ENCODE measurements around the gene EDIL3.
A peak's percentile ranks its signal among the peaks of the same experiment; 100 is the strongest.

Gene EDIL3, protein sequence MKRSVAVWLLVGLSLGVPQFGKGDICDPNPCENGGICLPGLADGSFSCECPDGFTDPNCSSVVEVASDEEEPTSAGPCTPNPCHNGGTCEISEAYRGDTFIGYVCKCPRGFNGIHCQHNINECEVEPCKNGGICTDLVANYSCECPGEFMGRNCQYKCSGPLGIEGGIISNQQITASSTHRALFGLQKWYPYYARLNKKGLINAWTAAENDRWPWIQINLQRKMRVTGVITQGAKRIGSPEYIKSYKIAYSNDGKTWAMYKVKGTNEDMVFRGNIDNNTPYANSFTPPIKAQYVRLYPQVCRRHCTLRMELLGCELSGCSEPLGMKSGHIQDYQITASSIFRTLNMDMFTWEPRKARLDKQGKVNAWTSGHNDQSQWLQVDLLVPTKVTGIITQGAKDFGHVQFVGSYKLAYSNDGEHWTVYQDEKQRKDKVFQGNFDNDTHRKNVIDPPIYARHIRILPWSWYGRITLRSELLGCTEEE

DNA sequence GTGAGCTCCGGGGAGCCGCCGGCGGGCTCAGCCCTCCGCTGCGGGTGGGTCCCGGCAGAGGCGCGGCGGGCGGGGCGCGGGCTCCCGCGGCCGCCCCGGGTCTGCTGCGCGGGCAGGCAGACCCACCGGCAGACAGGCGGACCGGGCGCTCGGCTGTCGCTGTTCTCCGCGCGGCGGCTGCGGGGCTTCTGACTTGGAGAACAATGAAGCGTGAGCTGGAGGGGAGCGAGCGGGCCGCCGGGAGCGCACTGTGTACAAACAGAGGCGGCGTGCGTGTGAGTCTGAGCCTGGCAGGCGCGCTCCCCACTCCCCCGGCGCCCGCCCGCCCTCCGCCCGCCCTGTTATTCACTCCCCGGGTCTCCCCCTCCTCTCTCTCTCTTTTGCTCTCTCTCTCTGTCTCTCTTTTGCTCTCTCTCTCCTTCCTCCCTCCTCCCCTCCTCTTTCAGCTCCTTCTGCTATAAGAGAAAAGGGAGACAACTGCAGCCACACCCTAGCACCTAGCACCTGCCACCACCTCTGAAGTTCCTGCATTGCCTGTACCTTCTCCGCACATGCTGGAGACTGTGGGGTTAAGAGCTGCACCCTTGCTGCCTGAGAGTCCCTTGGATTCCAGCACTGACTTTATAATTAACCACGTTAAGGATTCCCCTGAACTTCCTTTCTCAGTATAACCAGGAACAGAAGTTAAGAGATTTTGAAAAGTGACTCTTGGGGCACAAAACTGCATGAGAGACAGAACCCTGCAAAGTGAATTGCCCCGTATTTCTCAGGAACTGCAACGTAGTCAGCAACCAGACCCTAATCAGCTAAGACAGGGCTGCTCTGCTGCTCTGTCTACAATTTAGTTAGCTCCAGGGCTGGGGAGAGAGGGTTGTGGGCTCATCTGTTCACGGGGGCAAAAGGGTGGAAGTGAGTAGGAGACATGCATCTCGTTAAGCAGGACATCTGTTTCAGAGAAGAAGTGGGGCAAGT is at the start of gene EDIL3:
Gene EDIL3, minus strand, starts transcription at position 277 of the 972 bp plus-strand sequence. CDS start 506 bp downstream, outside the sequence.
- FAIRE-seq, result no peak

DNA sequence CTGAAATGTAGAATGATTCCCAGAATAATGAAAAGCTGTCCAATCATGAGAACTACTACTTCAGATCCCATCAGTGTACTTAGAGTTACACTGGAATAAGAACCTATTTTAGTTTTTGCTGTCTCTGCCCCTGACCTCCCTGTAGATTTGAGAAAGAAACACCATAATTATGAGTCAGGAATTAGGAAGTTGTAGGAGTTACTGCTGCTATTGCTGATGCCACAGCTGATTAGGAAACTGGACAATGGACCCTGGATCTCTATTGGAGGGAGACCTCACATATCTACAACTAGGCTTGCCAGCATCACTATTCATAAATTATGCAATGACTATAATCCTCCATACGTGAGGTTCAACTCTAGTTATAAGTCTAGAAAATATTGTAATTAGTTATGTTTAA is 48.8 kb upstream of the EDIL3 start:
- FAIRE-seq, result no peak

DNA sequence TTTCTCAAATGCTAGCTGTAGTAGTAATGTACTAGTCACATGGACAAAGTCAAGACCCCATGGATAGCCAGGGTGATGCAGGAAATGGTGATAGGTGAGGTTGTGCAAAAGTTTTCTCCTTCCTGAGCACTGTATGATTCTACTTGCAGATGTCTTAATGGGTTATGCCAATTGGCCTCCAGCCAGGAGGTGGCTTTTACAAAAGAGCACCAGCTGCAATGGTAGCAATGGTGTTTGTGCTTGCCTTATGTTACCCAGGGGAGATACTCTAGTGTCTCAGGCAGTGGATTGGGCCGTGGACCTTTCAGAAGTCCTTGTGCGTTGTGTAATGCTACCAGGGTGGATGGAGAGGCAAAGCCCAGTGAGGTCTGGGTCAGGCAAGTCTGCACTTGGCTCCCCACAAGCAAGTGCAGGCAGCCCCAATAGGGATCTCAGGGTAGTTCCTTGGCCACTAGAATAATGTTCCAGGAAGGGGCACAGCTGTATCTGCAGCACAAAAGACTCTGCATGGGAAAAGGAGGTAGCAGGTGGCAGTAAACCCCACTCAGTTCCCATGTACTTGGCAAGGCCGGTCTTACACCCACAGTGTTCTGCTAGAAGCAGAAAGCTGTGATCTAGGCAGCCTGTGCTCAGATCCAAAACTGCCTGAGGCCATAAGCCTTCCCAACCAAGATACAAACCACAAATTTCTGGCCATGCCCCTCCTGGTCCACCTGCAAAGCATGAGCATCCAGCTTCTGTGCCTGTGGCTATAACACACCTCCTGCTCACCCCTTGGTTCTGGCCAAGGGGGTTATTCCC is 46.4 kb upstream of the EDIL3 start:
- FAIRE-seq, result no peak

DNA sequence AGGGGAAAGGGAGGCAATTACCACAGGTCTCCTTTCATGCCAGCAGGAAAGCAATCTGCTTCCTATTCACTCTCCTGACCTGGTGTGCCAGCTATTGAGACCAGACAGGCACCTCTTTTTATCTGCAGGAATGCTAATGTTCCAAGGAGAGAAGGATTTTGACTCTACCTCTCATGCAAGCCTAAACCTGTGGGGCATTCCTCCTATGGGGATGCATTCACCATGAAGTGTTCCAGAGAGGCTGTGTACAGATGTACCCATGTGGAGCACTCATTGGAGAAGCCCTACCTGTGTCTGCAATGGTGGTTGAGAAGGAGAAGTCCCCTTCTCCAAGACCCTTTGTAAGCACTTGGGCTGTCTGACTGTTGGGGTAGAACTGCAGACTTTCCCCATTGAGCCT is 45.4 kb upstream of the EDIL3 start:
- no peak for FAIRE-seq

DNA sequence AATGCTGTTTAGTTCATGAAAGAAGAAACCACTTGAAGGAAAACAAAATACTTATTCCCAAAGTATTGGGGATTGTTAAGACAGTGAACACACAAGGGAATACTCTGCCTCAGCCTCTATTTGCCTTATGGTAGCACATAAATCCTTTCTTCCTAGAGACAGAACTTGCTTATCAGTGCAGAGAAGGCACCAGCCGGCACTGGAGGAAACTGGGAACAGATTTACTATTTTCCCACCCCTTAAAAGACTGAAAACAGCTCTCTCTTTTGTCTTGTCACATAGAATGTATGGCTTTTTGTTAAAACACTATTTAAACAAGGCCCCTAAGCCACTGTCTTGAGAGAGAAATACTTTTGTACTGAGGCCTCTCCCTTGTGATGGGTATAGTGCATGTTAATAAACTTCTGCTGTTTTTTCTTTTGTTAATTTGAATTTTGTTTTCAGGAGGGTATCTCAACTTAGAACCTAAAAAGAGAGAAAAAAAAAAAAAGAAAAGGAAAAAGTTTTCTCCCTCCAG is 40.7 kb upstream of the EDIL3 start:
- no peak for FAIRE-seq

DNA sequence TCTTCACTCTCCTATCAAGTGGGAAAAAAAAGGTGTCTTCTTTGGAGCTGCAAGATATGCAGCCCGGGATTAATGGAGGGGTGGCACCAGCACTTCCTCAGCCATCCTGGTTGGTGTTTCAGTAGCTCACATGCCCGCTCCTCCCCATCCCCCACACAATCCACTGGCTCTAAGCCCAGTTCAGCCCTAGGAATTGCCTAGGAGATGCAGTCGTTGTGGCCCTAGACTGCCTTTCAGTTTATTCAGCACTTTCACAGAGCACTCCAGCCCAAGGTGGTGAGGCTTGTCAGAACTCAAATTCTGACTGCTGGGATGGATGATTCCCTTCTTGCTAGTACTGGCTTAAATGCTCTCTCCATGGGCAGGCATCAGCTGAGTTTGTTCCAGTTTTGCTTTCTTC is 35.1 kb upstream of the EDIL3 start:
- FAIRE-seq, result no peak

DNA sequence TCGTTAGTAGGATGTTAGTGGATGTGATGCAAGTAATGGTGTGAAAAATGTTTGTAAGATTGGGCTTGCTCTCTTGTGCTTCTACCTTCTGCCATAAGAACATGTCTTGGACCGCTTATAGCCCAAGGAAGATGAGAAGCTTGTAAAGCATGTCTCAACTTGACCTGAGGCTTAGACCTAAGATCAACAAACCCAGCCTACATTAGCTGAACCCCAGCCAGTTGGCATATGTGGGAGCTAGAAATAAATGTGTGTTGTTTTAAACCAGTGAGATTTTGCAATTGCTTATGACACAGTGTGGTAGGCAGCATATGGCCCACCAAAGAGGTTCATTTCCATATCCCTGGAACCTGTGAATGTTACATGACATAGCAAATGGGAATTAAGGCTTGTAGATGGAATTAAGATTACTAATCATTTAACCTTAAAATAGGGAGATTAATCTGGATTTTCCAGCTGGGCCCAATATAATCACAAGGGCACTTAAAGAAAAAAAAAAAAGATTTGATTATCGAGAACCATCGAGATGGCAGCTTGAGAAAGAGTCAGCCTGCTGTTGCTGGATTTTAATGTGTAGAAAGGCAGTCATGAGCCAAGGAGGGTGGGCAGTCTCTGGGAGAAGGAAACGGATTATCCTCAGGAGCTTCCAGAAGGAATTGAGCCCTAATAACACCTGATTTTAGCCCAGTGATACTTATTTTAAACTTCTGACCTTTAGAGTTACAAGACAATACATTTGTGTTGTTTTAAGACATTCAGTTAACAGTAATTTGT is 27.3 kb upstream of the EDIL3 start:
- no peak for FAIRE-seq

DNA sequence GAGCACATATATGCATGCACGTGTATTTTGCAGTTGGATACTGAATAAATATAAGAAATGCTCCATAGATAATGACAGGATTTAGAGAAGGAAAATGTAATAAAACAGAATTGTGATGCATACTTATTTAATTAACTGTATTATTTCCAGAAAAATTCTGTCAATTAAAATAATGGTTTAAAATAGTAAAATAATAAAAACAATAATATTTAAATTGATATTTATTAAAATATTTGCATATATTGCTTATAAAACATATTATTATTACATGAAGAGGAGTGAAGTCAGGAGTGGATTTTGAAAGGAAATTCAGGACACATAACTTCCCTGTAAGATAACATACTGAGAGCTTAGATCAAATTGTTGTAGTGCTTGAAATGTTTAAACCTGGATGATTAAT is 21.4 kb upstream of the EDIL3 start:
- no peak for FAIRE-seq

DNA sequence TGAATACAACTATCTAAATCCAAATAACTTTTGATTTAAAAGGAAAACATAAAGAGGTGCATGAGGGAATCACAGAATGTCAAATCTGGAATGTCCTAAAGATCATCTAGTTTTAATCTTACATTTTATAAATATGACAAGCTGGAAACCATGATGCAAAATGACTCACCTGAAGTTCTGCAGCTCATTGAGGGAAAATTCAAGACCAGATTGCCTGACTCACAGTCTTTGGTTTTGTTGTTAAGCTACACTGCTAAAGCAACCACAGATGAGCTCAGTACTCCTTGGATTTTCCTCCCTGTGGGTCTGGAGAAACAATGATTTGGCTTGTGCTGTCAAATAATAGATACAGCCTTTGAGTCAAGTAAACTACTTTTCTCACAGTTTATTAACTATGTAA is 19.1 kb upstream of the EDIL3 start:
- FAIRE-seq, result no peak

DNA sequence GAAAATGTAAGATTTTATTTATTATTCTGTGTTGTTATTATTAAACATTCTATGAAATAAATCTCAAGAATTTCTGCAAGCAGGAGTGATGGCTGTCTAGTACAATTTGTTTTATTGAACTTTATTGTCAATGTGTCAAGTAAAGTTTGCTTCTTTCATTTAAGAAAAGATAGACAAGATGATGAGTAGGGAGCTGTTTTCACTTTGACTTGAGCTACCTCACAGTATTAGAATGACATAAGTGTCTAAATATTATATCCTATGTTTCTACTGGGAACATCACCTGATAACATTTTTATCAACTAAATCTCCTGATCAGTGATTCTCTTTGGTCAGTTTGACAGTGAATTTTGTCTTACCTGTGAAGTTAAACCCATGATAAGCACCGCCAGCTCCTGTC is 12.7 kb upstream of the EDIL3 start:
- FAIRE-seq, result no peak

DNA sequence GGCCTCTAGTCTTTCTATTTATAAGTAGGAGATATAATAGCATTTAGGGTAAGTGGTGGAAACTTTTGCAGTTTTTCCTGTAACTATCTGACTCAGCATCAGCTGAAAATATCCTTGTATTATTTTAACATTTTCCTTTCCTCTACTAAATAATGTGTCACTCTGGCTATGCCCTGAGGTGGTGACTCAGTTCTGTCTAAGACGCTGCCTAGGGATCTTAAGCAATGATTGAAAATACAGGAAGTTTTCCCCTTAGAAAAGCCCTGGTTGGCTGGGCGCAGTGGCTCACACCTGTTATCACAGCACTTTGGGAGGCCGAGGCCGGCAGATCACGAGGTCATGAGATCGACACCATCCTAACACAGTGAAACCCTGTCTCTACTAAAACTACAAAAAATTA is 9.3 kb upstream of the EDIL3 start:
- FAIRE-seq, result no peak

DNA sequence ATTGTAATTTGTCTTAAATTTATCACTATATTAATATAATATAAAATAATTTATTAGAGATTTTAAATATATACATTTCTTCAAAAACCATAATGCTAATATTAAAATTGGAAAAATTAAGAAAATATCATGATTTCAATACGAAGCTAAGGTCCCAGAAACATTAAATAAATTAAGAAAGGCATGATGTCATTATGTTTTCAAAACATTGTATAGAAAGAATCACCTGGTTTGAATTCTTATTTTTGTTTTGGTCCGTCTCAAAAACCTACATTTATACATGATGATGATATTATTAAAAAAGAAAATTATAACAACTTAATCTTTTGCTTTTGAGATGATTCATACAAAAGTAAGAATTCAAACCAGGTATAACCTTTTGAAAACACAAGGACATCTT is 8.2 kb upstream of the EDIL3 start:
- peak; percentile 81 for FAIRE-seq

DNA sequence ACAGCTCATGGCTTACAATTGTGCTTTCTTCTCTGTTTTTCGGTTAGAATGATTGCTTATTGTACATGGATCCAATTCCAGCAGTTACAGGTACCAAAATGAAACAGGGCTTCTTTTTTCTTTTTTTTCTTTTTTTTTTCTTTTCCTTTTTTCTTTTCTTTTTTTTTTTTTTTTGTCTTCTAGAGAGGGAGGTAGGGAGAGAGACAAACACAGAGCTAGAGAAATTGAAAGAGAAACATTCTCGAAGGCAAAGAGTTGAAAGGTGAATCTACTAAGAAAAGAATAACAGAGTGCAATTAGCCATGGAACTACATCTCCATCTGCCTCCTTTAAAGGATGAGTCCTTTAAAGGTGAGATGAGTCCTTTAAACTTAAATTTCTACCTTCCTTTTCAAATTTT is 1.0 kb upstream of the EDIL3 start:
- no peak for FAIRE-seq

DNA sequence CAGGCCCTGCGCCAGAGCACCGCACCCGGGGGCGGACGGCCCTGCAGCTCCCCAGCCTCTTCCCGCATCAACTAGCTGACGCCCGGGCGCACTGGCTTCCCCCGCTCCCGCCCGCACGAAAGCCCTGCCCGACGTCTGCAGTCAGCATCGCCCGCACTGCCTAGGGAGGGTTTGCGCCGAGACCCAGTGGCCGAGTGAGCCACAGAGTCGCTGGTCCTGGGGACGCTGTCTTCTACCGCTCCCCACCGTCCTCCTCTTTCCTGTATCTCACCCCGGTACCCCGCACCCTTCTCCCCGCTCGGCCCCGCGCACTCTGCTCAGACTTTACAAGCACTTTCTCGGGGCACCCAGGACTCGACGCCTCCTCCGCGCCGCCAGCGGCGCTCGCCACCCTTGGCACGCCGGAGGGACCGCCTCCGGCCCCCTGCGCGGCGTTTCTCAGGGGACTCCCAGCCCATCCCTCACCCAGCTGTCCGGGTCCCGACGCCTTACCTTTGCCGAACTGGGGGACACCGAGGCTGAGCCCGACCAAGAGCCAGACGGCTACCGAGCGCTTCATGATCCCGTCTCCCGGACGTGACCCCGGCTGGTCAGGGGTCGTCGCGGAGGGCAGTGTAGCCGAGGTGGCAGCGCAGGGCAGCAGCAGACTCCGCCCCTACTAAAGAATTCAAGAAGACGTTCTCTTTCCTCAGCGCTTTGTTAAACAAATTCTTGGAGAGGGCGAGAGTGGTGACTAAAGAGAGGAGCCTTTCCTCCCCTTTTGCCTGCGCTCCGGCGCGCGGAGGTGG is 670 bp downstream of the EDIL3 start:
- no peak for FAIRE-seq

DNA sequence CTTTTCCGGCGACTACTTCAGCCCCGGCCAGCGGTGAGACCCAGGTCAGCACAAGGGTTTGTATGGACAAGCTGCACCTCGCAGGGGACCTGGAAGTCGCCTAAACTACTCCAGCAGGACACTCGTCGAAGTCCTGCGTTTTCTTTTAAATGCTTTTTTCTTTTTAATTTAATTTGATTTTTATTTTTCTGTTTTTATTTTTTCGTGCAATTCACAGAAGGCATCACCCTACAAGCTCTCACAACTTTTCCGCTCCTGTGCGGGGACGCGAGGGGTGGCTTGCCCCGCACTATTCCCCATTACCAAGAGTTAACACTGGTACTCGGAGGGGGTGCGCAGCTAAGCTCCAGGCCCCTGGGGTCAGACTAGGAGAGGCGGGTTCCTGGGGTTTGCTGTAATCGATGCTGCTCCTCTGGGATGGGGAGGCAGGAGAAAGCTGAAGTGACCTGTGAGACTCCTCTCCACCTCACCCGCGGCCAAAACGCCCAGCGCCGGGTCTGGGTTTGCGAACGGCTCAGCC is 1.3 kb downstream of the EDIL3 start:
- no peak for FAIRE-seq

DNA sequence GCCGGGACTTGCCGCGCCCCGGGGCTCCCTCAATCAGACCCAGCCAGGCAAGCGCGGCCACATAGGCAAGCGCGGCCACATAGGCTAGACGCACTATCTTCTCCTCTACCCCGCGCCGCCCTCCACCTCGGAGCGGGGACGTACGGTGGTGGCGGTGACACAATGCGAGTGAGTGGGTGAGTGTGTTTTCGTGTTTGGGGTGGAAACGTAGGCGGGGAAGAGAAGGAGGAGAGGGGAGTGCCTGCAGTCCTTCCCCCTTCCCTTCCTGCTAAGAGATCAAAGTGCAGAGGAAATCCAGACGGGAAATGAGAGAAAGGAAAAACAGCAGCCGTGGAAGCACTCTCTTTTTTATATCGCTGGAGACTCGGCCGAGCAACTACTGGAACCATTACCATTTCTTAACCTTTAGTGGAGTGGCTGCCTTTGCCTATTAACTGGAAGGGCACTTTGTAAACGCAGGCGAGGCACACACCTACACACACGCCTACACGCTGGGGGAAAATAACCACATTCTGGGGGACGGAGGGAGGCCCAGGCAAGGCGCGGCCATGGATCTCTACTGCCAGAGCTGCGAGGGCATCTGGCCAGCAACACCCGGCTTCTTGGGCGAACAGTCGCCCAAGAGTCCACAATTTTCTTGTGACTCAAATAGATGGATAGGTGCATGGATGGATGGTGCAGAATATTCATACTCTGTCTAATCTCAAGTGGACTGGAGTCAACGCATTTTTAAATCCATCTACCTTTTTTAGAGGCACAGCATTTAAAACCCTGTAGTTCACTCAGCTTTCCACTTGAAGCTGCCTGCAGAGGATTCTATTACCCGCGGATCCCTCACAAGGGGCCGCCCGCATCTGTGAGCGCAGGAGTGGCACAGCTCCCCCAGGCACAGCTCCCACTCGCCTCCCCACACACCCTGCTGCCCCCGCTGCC is 2.1 kb downstream of the EDIL3 start:
- FAIRE-seq, result no peak

DNA sequence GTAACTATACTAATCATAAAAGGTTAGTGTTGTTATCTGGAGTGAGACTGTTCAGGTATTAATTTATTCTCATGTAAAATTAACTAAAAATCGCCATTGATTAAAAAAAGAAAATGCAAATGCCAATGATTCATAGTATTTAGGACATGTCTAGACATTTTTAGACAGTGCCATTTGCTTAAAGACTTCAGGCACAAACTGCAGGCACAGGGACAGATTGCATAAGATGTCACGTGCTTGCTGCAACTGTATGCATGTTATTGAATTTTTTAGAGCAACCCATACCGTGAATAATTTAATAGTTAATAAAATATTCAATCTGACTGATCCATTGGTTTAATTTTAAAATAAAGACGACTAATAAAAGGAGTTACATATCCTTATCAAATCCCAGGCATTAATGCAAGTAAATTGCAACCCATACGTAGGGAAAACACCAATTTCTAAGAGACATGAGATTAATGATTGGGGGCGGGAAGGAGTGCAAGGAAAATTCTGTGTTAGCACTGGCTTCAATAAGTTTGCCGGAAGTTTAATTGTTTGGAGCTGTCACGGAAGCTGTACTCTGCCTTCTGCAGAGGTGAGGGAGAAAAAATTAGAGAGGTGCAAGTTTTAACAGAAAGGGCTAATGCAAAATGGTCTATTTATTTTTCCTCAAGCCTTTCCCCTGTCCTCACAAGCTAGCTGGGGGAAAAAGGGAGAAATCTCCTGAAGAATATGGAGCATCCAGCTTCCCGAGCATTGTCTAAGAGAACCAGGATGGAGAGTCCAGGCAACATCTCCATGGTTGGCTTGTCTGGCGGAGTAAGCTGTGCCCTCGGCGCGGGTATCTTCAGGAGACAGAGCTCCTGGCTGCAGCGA is 2.9 kb downstream of the EDIL3 start:
- no peak for FAIRE-seq

DNA sequence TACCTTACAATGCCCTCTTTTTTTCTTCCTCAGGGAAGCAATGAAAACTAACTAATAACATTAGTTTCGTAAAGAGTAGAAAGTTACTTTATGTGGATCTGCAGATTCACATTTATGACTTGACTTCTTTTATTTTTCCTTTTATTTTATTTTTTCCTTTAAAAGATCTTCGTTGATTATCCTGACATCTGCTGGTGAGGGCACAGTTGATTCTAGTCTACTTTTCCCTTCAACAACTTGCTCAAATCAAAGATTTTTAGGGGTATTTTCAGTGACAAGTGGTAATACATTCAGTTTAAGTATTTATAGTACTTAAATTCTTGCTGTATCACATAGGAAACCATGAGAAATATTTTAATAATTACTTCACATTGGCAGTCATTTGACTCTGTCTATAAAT is 4.9 kb downstream of the EDIL3 start:
- no peak for FAIRE-seq

DNA sequence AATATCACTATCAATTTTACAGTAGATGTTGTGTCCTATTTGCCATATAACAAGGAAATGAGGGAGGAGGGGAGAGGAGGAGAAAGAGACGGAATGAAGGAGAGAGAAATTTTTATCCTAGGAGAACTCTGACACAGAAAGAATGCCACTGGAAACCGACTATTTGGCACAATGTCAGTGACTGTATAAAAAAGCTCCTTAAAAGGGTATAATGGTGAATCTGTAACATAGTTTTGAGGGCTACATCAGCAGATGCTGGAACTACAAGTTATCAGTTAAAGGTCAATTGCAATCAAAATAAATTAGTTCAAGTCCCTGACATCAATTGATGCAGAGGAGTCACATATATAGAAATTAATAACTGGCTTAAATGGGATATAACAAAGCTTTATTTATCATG is 5.7 kb downstream of the EDIL3 start:
- no peak for FAIRE-seq

Data from G401.6 (cell line).